GM23338 (cell line): ENCODE data around the gene PRKCD. TPM values are rescaled to one million over a fixed set of nuclear protein-coding genes. Genes with fewer than 3 reads are reported as not detected.

Experiments used
- ATAC-seq: fragments of 200-7000 bp; cut with Tn5 transposase; 3 replicates; pipeline ENCODE4 v1.9.1; 2020
- DNase-seq: peaks from one replicate; pipeline ENCODE4 v3.0.0-alpha.2; 2015; ENCODE audit warnings: low spot score
- H2AFZ ChIP-seq: fragments of 200-600 bp; sonication (generic); 2 replicates; pipeline ENCODE4 v1.8.0; 2016; ENCODE audit warnings: antibody characterized with exemption, mild to moderate bottlenecking, moderate library complexity
- H3F3A ChIP-seq: fragments of 200-600 bp; sonication (generic); replicated peaks from 2 replicates; pipeline ENCODE4 v1.8.0; 2017; ENCODE audit warnings: antibody characterized with exemption, mixed run types, low read depth
- H3K27ac ChIP-seq: fragments of 200-600 bp; sonication (generic); 2 replicates; pipeline ENCODE4 v1.6.1; 2016; ENCODE audit warnings: low read depth
- H3K27me3 ChIP-seq: fragments of 200-600 bp; sonication (generic); 2 replicates; pipeline ENCODE4 v1.8.0; 2016; ENCODE audit warnings: mild to moderate bottlenecking, mixed run types, moderate library complexity; ENCODE audit not compliant: insufficient read depth
- H3K36me3 ChIP-seq: fragments of 200-600 bp; sonication (generic); 2 replicates; pipeline ENCODE4 v1.8.0; 2016; ENCODE audit warnings: mild to moderate bottlenecking; ENCODE audit not compliant: insufficient read depth
- H3K4me1 ChIP-seq: fragments of 200-600 bp; sonication (generic); 2 replicates; pipeline ENCODE4 v1.8.0; 2016; ENCODE audit warnings: mild to moderate bottlenecking, moderate library complexity; ENCODE audit not compliant: insufficient read depth
- H3K4me2 ChIP-seq: fragments of 200-600 bp; sonication (generic); 2 replicates; pipeline ENCODE4 v1.7.1; 2017; ENCODE audit warnings: mixed run types
- H3K4me3 ChIP-seq: fragments of 200-600 bp; sonication (generic); 2 replicates; pipeline ENCODE4 v1.6.1; 2016; ENCODE audit warnings: mixed run types
- H3K79me2 ChIP-seq: fragments of 200-600 bp; sonication (generic); replicated peaks from 2 replicates; pipeline ENCODE4 v1.8.0; 2017; ENCODE audit warnings: mild to moderate bottlenecking; ENCODE audit not compliant: insufficient read depth
- H3K9me2 ChIP-seq: fragments of 200-600 bp; sonication (generic); 2 replicates; pipeline ENCODE4 v1.8.0; 2017; ENCODE audit not compliant: insufficient read depth
- H4K20me1 ChIP-seq: fragments of 200-600 bp; sonication (generic); replicated peaks from 2 replicates; pipeline ENCODE4 v1.8.0; 2017; ENCODE audit warnings: mild to moderate bottlenecking; ENCODE audit not compliant: insufficient read depth
- H3K27ac Mint-ChIP-seq: 2 replicates; pipeline ENCODE4 v1.8.0; 2020; ENCODE audit warnings: inconsistent platforms, mild to moderate bottlenecking, moderate library complexity, mixed read lengths
- H3K27me3 Mint-ChIP-seq: 3 replicates; pipeline ENCODE4 v1.8.0; 2022; ENCODE audit warnings: low read depth, mild to moderate bottlenecking, moderate library complexity, mixed read lengths, inconsistent platforms; ENCODE audit not compliant: insufficient read depth, poor library complexity
- H3K36me3 Mint-ChIP-seq: 3 replicates; pipeline ENCODE4 v1.8.0; 2021; ENCODE audit warnings: low read depth, mild to moderate bottlenecking, inconsistent platforms, moderate library complexity, mixed read lengths
- H3K4me1 Mint-ChIP-seq: 3 replicates; pipeline ENCODE4 v1.8.0; 2020; ENCODE audit warnings: mild to moderate bottlenecking, inconsistent platforms, mixed read lengths
- H3K4me3 Mint-ChIP-seq: 3 replicates; pipeline ENCODE4 v1.8.0; 2021; ENCODE audit warnings: moderate library complexity, mild to moderate bottlenecking, inconsistent platforms, mixed read lengths
- H3K9me3 Mint-ChIP-seq: 3 replicates; pipeline ENCODE4 v1.8.0; 2020; ENCODE audit warnings: moderate library complexity, mild to moderate bottlenecking, inconsistent platforms, mixed read lengths
- CREB1 ChIP-seq: fragments of 250-450 bp; sonication (Bioruptor Pico); IDR thresholded peaks from 2 replicates; pipeline ENCODE4 v1.5.0; 2020; ENCODE audit warnings: low read depth, mild to moderate bottlenecking, moderate library complexity
- EZH2 ChIP-seq: fragments of 200-600 bp; sonication (generic); IDR thresholded peaks from one replicate; pipeline ENCODE4 v1.8.0; 2017; ENCODE audit warnings: antibody characterized with exemption, mild to moderate bottlenecking, low read depth; ENCODE audit not compliant: unreplicated experiment
- EZH2phosphoT487 ChIP-seq: fragments of 200-600 bp; sonication (generic); IDR thresholded peaks from one replicate; pipeline ENCODE4 v1.8.1; 2018; ENCODE audit warnings: antibody characterized with exemption; ENCODE audit not compliant: unreplicated experiment
- JUNB ChIP-seq: IDR thresholded peaks from one replicate; pipeline ENCODE4 v1.6.1; 2016; ENCODE audit warnings: antibody characterized with exemption; ENCODE audit not compliant: unreplicated experiment
- STAT1 ChIP-seq: IDR thresholded peaks from one replicate; pipeline ENCODE4 v1.6.1; 2016; ENCODE audit warnings: antibody characterized with exemption; ENCODE audit not compliant: unreplicated experiment
- ZNF114 ChIP-seq: fragments of 250-450 bp; sonication (Bioruptor Pico); IDR thresholded peaks from 2 replicates; pipeline ENCODE4 v1.5.0; 2020; ENCODE audit warnings: mild to moderate bottlenecking, moderate library complexity
- ZNF331 ChIP-seq: fragments of 250-450 bp; sonication (Bioruptor Pico); IDR thresholded peaks from 2 replicates; pipeline ENCODE4 v1.5.0; 2020; ENCODE audit warnings: low read depth, mild to moderate bottlenecking, moderate library complexity
- polyA plus RNA-seq: library from polyadenylated mRNA; unstranded; fragments of >200 nt; fragmentation: Nextera tagmentation; extraction: Ambion mirVana; gene quantifications from 2 replicates; pipeline ENCODE4 v1.2.1, GENCODE V29; 2016
- total RNA-seq: library from RNA; depleted of rRNA; stranded (reverse); fragments of >200 nt; shearing (Covaris generic); gene quantifications from 2 replicates; pipeline ENCODE4 v1.2.3, GENCODE V29; 2014
- TF ChIP-seq, protein P1 (sequence below): IDR thresholded peaks from 2 replicates; pipeline ENCODE4 v1.6.1; 2016; ENCODE audit warnings: antibody characterized with exemption
- TF ChIP-seq, protein P2 (sequence below): IDR thresholded peaks from one replicate; pipeline ENCODE4 v1.6.1; 2018; ENCODE audit warnings: antibody characterized with exemption; ENCODE audit not compliant: unreplicated experiment
- TF ChIP-seq, protein P3 (sequence below), 2 experiments: fragments of 200-600 bp in 1 of 2; sonication (generic) in 1 of 2; conservative IDR thresholded peaks; 2 replicates each; pipeline versions ENCODE4 v1.5.1 to v1.6.1; 2016 to 2017; ENCODE audit warnings: antibody characterized with exemption in 2 of 2, low read depth in 2 of 2, mild to moderate bottlenecking in 2 of 2, moderate library complexity in 1 of 2

PRKCD gene
- total and polyA plus RNA-seq, 2 experiments from 2014 or later: 11.3 to 11.8 TPM

DNA sequence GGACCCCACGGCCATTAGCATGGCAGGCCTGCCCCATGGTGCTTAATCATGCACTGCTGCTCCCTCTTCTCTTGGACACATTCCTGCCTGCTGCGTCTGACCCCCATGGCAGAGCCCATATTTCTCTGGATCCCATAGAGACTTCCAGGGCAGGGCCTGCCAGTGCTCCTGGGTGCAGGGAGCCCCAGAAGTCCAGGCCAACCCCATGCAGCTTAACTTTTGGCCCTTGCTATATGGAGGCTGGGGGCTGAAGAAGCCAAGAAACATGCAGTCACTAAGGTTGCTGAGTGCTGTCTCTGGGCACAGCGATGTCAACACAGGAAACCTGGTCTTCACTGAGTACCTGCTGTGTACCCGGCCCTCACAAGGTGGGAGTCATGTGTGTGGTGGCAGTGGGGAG lies 11.3 kb upstream of the PRKCD start:
- Histone ChIP-seq H3K4me3 (no peak overlapping the region), H3K27me3 (no peaks in the 10 kb centered on the region), H4K20me1 (no peaks in the 10 kb centered on the region), H3K36me3 (no peaks in the 10 kb centered on the region), H3F3A (no peaks in the 10 kb centered on the region), H3K4me2 (no peak overlapping the region), H3K79me2 (no peaks in the 10 kb centered on the region), H3K4me1 (no peaks in the 10 kb centered on the region), H2AFZ (no peak overlapping the region), H3K27ac (no peak overlapping the region), H3K9me2 (no peaks in the 10 kb centered on the region)
- H3K9me3 Mint-ChIP-seq: no peaks in the 10 kb centered on the region
- no peaks in the 10 kb centered on the region for H3K36me3 Mint-ChIP-seq
- H3K4me1 Mint-ChIP-seq: peaks cover 6% of the 10 kb centered on the region
- no peak overlapping the region for H3K4me3 Mint-ChIP-seq
- 0 out of 2 replicates have a peak overlapping the region, but pooled peaks have one; percentile 20 for H3K27ac Mint-ChIP-seq
- DNase-seq: no peak
- TF ChIP-seq, protein P1, sequence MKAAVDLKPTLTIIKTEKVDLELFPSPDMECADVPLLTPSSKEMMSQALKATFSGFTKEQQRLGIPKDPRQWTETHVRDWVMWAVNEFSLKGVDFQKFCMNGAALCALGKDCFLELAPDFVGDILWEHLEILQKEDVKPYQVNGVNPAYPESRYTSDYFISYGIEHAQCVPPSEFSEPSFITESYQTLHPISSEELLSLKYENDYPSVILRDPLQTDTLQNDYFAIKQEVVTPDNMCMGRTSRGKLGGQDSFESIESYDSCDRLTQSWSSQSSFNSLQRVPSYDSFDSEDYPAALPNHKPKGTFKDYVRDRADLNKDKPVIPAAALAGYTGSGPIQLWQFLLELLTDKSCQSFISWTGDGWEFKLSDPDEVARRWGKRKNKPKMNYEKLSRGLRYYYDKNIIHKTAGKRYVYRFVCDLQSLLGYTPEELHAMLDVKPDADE: no peak
- no peak for TF ChIP-seq EZH2
- no peak for TF ChIP-seq ZNF331 (CRISPR knock-in tag)
- H3K27me3 Mint-ChIP-seq: peaks cover 6% of the 10 kb centered on the region
- ATAC-seq: no peak

DNA sequence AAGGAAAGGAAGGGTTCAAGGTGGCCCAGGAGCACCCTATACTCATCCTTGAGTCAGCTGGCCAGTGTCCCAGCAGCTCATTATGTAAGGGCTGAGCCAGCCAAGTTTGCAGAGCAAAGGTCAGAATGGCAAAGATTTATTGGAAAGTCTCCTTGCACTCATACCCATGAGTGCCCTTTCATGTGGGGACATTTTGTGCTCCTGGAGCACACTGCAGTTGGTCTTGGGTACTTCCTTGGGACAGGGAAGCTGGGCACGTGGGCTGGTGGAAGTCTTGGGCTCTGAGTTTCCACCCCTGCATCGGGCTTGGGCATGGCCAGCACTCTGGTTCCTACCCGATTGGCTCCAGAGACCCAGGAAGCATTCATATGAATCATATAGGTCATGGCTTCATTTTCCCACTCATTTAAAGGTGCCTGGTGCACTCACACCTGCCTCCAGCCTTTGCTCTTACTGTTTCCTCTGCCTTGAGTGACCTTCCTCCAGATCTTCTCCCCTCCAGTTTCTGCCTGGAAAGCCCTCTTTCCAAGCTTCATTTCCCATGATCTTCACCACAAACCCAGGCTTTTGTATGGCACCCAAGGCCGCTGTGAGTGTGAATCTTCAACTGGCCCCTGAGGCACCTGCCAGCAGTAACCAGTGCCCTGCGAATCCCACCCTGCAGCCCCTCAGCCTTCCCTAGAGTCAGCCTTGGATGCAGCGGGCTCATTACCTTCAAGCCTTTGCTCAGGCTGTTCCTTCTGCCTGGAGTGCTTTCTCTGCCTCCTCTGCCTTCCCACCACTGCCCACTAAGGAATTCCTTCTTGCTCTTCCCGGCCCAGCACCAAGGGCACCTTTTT lies 10.5 kb upstream of the PRKCD start:
- H3K27ac Mint-ChIP-seq: 0 out of 2 replicates have a peak overlapping the region, but pooled peaks have one; percentile 47
- no peaks in the 10 kb centered on the region for H3K79me2 ChIP-seq
- no peak overlapping the region for H3K4me3 ChIP-seq
- H3K27me3 Mint-ChIP-seq: peaks cover 7% of the 10 kb centered on the region
- H3K27me3 ChIP-seq: no peaks in the 10 kb centered on the region
- DNase-seq (no peak), ATAC-seq (no peak)
- no peaks in the 10 kb centered on the region for H4K20me1 ChIP-seq
- no peaks in the 10 kb centered on the region for H3K9me2 ChIP-seq
- no peaks in the 10 kb centered on the region for H3K9me3 Mint-ChIP-seq
- H3K36me3 ChIP-seq: no peaks in the 10 kb centered on the region
- H3F3A ChIP-seq: no peaks in the 10 kb centered on the region
- H3K36me3 Mint-ChIP-seq: no peaks in the 10 kb centered on the region
- H3K4me1 ChIP-seq: no peaks in the 10 kb centered on the region
- no peak overlapping the region for H3K4me3 Mint-ChIP-seq
- no peak overlapping the region for H3K27ac ChIP-seq
- H3K4me2 ChIP-seq: no peak overlapping the region
- no peak overlapping the region for H2AFZ ChIP-seq
- H3K4me1 Mint-ChIP-seq: peaks cover 6% of the 10 kb centered on the region
- TF ChIP-seq, protein P1: no peak
- no peak for TF ChIP-seq CREB1 (CRISPR knock-in tag)
- TF ChIP-seq STAT1: no peak
- TF ChIP-seq JUNB: no peak
- TF ChIP-seq, protein P2, sequence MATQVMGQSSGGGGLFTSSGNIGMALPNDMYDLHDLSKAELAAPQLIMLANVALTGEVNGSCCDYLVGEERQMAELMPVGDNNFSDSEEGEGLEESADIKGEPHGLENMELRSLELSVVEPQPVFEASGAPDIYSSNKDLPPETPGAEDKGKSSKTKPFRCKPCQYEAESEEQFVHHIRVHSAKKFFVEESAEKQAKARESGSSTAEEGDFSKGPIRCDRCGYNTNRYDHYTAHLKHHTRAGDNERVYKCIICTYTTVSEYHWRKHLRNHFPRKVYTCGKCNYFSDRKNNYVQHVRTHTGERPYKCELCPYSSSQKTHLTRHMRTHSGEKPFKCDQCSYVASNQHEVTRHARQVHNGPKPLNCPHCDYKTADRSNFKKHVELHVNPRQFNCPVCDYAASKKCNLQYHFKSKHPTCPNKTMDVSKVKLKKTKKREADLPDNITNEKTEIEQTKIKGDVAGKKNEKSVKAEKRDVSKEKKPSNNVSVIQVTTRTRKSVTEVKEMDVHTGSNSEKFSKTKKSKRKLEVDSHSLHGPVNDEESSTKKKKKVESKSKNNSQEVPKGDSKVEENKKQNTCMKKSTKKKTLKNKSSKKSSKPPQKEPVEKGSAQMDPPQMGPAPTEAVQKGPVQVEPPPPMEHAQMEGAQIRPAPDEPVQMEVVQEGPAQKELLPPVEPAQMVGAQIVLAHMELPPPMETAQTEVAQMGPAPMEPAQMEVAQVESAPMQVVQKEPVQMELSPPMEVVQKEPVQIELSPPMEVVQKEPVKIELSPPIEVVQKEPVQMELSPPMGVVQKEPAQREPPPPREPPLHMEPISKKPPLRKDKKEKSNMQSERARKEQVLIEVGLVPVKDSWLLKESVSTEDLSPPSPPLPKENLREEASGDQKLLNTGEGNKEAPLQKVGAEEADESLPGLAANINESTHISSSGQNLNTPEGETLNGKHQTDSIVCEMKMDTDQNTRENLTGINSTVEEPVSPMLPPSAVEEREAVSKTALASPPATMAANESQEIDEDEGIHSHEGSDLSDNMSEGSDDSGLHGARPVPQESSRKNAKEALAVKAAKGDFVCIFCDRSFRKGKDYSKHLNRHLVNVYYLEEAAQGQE: no peak
- no peak for TF ChIP-seq ZNF331 (CRISPR knock-in tag)
- TF ChIP-seq, protein P3, sequence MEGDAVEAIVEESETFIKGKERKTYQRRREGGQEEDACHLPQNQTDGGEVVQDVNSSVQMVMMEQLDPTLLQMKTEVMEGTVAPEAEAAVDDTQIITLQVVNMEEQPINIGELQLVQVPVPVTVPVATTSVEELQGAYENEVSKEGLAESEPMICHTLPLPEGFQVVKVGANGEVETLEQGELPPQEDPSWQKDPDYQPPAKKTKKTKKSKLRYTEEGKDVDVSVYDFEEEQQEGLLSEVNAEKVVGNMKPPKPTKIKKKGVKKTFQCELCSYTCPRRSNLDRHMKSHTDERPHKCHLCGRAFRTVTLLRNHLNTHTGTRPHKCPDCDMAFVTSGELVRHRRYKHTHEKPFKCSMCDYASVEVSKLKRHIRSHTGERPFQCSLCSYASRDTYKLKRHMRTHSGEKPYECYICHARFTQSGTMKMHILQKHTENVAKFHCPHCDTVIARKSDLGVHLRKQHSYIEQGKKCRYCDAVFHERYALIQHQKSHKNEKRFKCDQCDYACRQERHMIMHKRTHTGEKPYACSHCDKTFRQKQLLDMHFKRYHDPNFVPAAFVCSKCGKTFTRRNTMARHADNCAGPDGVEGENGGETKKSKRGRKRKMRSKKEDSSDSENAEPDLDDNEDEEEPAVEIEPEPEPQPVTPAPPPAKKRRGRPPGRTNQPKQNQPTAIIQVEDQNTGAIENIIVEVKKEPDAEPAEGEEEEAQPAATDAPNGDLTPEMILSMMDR (conservative IDR thresholded peaks at IDR 0.05; ENCODE audit: low read depth in 2 of 2): no peak
- TF ChIP-seq ZNF114 (CRISPR knock-in tag): no peak
- no peak for TF ChIP-seq EZH2phosphoT487
